Skeletal muscle satellite cell (primary cell): ENCODE data around the gene PEX7.
"Not testable (repeated sequence)": the region's sequence is repeated elsewhere in the genome, so short reads cannot be mapped to it uniquely, and the experiment has no call there.

ENCODE experiments used
- H3K27me3 ChIP-seq: 2 replicates; pipeline ENCODE4 v1.7.0; 2013; ENCODE audit warnings: low read length; ENCODE audit not compliant: control insufficient read depth, insufficient read depth
- H3K36me3 ChIP-seq: 2 replicates; pipeline ENCODE4 v1.7.0; 2013; ENCODE audit warnings: mild to moderate bottlenecking, control low read depth, low read length; ENCODE audit not compliant: insufficient read depth
- H3K4me1 ChIP-seq: 2 replicates; pipeline ENCODE4 v1.7.0; 2013; ENCODE audit warnings: low read length; ENCODE audit not compliant: control insufficient read depth, insufficient read depth
- H3K4me2 ChIP-seq: 2 replicates; pipeline ENCODE4 v1.7.0; 2013; ENCODE audit warnings: mild to moderate bottlenecking, low read length
- H3K4me3 ChIP-seq: 2 replicates; pipeline ENCODE4 v1.7.0; 2013; ENCODE audit warnings: low read length
- H3K9ac ChIP-seq: 2 replicates; pipeline ENCODE4 v1.7.0; 2013; ENCODE audit warnings: mild to moderate bottlenecking, low read depth, low read length, moderate library complexity
- H3K9me3 ChIP-seq: replicated peaks from 2 replicates; pipeline ENCODE4 v1.7.0; 2013; ENCODE audit warnings: mild to moderate bottlenecking, control low read depth, low read length

PEX7 gene

DNA sequence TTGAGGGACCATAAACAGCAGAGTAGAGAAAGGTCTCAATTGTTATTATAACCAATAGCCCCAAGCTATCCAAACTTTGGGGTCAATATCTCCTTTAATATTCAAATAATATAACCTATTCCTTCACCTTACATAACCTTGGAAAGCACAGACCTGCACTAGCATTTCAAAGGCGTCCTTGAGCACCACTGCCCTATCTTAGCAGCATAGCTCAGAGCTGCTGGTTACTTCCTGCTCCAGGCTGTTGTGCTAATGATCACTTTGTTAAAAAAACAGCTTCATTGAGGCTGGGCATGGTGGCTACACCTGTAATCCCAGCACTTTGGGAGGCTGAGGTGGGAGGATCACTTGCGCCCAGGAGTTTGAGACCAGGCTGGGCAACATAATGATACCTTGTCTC lies 110.2 kb downstream of the PEX7 start:
- Histone ChIP-seq H3K4me2 (no peak overlapping the region), H3K27me3 (peaks cover 4% of the 10 kb centered on the region), H3K36me3 (no peaks in the 10 kb centered on the region), H3K4me3 (no peak overlapping the region), H3K9ac (no peak overlapping the region), H3K9me3 (no peaks in the 10 kb centered on the region), H3K4me1 (no peaks in the 10 kb centered on the region)

DNA sequence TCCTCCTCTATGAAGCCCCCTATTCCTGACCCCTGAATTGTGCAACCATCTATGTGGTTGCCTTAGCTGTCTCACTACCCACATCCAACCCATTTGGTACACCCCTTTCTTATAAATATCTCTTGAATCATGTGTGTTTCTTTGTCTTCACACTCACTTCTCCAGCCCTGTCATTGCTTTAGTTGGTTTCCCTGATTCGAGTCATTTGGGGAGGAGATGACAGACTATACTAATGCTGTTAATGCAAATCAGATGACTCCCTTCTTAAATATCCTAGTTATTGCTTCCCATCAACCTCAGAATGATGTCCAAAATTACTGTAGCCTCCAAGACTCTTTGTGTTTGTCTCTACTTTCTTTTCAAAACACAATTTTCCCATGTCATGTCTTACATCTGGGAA lies 122.7 kb downstream of the PEX7 start:
- Histone ChIP-seq H3K4me3 (no peak overlapping the region), H3K9me3 (no peaks in the 10 kb centered on the region), H3K4me2 (no peak overlapping the region), H3K36me3 (no peaks in the 10 kb centered on the region), H3K27me3 (no peaks in the 10 kb centered on the region), H3K4me1 (no peaks in the 10 kb centered on the region), H3K9ac (no peak overlapping the region)

DNA sequence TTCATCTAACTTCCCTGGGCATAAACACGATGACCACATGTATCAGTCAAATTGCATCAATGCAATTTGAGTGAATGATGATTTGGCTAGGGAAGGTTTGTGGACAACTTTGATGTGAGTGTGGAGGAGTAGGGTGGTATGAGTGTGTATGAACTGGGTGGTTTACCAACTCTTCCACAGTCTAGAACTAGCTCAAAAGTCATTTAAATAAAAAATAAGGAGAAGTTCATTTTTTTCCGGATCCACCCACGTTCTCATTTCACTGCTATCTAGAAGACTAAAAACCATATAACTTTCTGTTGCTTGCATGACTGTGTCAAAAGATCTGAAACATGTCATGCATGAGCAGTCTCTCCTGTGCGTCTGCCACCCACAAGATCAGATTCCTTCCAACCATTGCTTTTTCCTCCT lies 123.3 kb downstream of the PEX7 start:
- Histone ChIP-seq H3K4me3 (no peak overlapping the region), H3K9me3 (no peaks in the 10 kb centered on the region), H3K36me3 (no peaks in the 10 kb centered on the region), H3K27me3 (no peaks in the 10 kb centered on the region), H3K4me2 (no peak overlapping the region), H3K4me1 (no peaks in the 10 kb centered on the region), H3K9ac (no peak overlapping the region)

DNA sequence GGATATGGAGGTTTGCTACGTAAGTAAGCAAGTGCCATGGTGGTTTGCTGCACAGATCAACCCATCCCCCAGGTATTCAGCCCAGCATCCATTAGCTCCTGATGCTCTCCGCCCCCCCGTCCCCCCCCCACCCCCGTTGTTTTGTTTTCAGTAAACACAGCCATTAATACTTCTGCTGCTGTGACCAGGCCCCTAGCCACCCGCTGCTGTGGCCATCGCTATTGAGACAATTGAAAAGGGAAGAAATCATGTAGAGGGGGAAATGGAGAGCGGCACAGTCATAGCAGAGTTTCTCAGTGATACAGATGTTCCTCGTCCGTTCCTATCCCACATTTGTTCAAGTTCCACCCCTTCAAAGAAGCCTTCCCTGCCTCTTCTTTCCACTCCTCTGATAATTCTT lies 124.6 kb downstream of the PEX7 start:
- Histone ChIP-seq H3K4me2 (no peak overlapping the region), H3K9ac (no peak overlapping the region), H3K4me1 (no peaks in the 10 kb centered on the region), H3K27me3 (no peaks in the 10 kb centered on the region), H3K9me3 (no peaks in the 10 kb centered on the region), H3K36me3 (no peaks in the 10 kb centered on the region), H3K4me3 (no peak overlapping the region)

DNA sequence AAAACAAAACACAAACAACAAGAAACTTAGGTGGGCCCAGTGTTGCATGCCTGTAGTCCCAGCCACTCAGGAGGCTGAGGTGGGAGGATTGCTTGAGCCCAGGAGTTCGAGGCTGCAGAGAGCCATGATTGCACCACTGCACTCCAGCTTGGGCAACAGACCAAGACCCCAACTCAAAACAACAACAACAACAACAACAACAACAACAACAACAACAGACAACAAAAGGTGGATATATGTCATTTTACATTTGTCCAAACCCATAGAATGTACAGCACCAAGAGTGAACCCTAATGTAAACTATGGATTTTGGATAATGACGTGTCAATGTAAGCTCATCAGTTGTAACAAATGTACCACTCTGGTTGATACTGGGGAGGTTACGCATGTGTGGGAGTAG lies 127.6 kb downstream of the PEX7 start:
- not testable (repeated sequence) for H3K36me3 ChIP-seq, H3K4me2 ChIP-seq, H3K27me3 ChIP-seq, H3K4me3 ChIP-seq, H3K9me3 ChIP-seq, H3K4me1 ChIP-seq, H3K9ac ChIP-seq

DNA sequence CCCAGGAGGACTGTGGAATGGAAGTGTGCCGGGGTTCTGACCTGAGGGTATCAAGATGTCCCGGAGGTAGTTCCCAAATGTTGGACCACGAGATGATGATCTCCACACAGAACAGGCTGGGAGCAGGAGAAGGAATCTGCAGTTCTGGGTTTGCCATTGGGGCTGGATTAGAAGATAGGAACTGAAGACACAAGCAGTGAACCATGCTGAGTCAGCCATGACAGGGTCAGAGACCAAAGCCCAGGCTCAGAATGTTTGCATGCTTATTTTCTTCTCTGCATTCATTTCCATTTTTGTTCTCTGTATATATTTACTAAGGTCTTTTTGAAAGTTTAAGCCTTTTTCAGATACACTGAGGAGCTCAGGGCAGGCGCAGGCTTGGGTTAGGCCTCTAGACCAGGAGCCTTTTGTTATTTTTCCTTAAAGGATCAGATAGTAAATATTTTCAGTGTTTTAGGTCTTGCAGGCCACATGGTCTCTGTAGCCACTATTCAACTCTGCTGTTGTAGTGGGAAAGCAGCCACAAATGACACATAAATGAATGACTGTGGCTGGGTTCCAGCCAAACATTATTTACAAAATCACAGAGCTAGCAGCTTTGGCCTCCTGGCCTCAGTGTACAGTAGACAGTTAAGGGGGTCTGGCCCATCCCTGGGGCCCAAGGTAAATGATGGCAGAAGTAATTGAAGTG lies 128.2 kb downstream of the PEX7 start:
- Histone ChIP-seq H3K36me3 (no peaks in the 10 kb centered on the region), H3K4me2 (no peak overlapping the region), H3K4me3 (no peak overlapping the region), H3K9me3 (no peaks in the 10 kb centered on the region), H3K9ac (no peak overlapping the region), H3K4me1 (no peaks in the 10 kb centered on the region), H3K27me3 (no peaks in the 10 kb centered on the region)

DNA sequence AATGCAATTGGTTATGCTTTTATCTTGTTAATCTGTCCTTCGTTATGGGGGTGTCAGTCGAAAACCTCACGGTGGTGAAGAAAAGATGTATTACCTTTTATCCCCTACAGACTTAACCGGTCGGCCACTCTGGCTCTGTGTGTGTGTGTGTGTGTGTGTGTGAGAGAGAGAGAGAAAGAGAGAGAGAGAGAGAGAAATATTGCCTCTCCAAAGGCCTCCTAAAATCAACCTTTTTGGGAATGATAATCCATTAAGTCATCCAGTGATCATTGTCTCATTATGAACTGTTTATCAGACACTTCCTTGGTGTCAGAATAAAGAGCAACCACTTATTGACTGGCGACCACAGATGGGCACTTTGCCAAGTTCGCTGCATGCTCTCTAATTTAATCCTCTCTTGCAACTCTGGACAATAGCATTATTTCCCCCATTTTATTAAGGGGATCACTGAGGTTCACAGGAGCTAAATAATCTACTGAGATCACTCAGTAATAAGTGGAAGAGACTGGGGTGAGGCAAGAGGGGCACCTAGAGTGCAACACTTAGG lies 130.4 kb downstream of the PEX7 start:
- Histone ChIP-seq H3K4me1 (no peaks in the 10 kb centered on the region), H3K4me2 (no peak overlapping the region), H3K36me3 (no peaks in the 10 kb centered on the region), H3K9me3 (no peaks in the 10 kb centered on the region), H3K9ac (no peak overlapping the region), H3K4me3 (no peak overlapping the region), H3K27me3 (no peaks in the 10 kb centered on the region)

DNA sequence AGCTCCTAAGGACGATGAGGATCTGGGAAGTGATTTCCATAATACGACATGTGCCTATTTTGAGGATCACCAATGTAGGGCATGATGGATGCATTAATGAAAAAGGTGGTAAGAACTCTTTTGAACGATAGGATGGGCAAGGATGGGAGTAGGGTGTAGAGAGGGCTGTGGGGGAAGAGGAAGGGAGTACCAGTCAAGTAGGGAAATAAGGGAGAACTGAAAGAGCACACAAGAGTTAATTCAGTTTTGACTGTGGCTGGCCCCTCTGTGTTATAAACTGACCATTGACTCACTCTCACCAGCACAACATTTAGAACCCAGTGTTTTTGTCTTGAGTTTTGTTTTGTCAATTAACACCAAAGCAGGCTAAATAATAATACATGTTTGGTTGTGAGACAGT lies 132.7 kb downstream of the PEX7 start:
- no peaks in the 10 kb centered on the region for H3K36me3 ChIP-seq
- H3K27me3 ChIP-seq: no peaks in the 10 kb centered on the region
- no peak overlapping the region for H3K9ac ChIP-seq
- H3K9me3 ChIP-seq: no peaks in the 10 kb centered on the region
- no peaks in the 10 kb centered on the region for H3K4me1 ChIP-seq
- no peak overlapping the region for H3K4me3 ChIP-seq
- no peak overlapping the region for H3K4me2 ChIP-seq

DNA sequence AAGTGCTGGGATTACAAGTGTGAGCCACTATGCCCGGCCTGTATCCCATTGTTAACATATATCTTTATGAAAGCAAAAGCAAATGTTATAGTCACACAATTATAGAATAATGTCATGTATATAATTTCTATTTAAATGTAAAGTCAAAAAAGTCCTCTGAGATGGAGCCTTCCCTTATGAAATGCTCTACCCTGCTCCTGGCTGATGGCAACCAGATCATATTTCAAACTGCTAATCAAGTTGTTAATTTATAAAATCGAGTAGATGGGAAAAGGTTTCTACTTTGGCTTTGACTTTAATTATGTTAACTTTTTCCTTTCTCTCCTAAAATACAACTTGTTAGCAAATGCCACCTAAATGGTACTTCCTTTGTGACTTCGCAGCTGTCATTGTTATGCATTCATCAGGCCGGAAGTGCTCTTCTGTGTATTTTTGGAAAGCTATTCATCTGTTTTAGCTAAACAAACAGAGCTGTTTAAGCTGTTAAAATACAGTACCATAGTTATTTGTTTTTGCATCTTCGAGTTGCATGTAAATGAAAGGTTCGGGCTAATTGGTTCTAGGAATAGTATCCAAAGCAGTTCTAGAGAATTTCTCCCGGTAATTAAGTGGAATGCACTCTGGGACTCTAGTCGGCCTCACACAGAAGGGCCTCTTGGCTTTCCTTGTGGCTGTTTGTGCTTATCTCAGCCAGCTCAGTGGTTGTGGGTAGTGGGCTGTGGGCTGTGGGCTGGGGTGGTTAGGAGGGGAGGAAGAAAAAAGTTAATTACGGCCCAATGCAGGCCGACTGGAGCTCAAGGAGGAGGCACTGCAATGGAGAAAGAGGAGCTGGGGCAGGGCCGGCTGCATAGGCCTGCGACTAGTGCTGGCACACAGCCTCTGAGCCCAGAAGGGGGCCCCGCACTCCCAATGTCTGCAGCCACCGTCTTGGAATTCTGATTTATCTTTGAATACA lies 134.5 kb downstream of the PEX7 start:
- Histone ChIP-seq H3K9ac (no peak overlapping the region), H3K36me3 (no peaks in the 10 kb centered on the region), H3K9me3 (no peaks in the 10 kb centered on the region), H3K4me1 (no peaks in the 10 kb centered on the region), H3K27me3 (no peaks in the 10 kb centered on the region), H3K4me2 (no peak overlapping the region), H3K4me3 (no peak overlapping the region)

DNA sequence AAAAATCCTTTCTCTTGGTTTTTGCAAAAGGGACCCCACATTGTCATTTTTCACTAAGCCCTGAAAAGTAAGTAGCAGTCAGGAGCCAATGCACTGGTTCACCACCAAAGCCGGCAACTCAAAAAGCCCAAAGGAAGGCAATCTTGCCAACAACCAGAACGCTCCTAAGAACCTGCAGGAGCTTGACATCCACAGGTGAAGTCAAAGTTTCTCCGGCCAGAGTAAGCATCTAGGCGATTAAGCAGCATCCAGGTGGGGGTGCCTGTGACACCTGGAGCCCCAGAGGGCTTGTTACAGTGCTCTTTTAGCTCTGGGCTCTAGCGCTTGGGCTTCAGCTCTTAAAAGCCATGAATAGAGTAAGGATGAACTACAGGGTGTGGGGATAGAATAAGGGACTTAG lies 135.8 kb downstream of the PEX7 start:
- no peaks in the 10 kb centered on the region for H3K4me1 ChIP-seq
- no peaks in the 10 kb centered on the region for H3K27me3 ChIP-seq
- no peaks in the 10 kb centered on the region for H3K9me3 ChIP-seq
- H3K9ac ChIP-seq: no peak overlapping the region
- H3K4me2 ChIP-seq: no peak overlapping the region
- no peak overlapping the region for H3K4me3 ChIP-seq
- no peaks in the 10 kb centered on the region for H3K36me3 ChIP-seq

DNA sequence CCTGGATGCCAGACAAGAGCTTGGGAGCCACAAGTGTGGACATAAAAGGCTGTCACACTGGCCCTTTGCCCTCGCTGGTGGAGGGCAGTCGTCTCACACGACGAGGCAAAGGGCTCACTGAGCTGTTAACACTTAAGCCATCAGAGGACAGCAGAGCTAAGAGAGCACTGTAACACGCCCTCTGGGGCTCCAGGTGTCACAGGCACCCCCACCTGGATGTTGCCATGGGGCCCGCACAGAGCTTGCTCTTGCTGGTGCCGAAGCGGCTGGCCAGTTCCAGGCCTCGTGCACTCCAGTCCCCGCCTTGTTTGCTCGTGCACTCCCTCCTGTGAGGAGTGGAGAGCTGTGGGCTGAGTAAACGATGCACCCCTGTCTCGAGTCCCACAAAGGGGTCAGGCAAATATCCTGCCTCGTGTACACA lies 137.1 kb downstream of the PEX7 start:
- Histone ChIP-seq H3K4me3 (no peak overlapping the region), H3K9ac (no peak overlapping the region), H3K9me3 (no peaks in the 10 kb centered on the region), H3K27me3 (no peaks in the 10 kb centered on the region), H3K4me2 (no peak overlapping the region), H3K4me1 (no peaks in the 10 kb centered on the region), H3K36me3 (no peaks in the 10 kb centered on the region)
